GM12875 (cell line): Measurements from ENCODE around the gene EED.

Experiments used
- H3K4me3 ChIP-seq: one replicate; pipeline ENCODE4 v1.5.1; 2011; ENCODE audit warnings: low read depth, low read length, control low read depth
- TF ChIP-seq, protein P1 (sequence below): IDR thresholded peaks from 2 replicates; pipeline ENCODE4 v1.5.1; 2011; ENCODE audit warnings: low read depth, mild to moderate bottlenecking, control low read depth, inconsistent platforms, low read length, moderate library complexity, borderline replicate concordance; ENCODE audit not compliant: insufficient read depth

The EED gene

DNA sequence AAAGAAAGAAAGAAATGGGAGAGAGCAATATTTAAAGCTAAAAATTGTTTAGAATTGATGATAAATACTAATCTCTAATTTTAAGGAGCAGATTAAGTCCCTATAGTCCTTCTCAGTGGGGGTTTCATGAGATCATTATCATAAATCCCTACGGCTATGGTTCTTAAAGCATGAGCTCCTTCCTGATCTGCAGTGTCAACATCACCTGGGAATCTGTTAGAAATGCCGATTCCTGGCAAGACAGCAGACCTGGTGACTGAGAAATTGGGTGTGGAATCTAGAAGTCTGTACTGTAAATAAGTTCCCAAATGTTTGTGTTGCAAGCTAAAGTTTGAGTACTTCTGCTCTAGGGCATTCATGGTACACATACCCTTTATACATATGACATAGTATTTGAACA, 70.1 kb downstream of the EED start:
- no peak overlapping the region for H3K4me3 ChIP-seq
- TF ChIP-seq, protein P1, sequence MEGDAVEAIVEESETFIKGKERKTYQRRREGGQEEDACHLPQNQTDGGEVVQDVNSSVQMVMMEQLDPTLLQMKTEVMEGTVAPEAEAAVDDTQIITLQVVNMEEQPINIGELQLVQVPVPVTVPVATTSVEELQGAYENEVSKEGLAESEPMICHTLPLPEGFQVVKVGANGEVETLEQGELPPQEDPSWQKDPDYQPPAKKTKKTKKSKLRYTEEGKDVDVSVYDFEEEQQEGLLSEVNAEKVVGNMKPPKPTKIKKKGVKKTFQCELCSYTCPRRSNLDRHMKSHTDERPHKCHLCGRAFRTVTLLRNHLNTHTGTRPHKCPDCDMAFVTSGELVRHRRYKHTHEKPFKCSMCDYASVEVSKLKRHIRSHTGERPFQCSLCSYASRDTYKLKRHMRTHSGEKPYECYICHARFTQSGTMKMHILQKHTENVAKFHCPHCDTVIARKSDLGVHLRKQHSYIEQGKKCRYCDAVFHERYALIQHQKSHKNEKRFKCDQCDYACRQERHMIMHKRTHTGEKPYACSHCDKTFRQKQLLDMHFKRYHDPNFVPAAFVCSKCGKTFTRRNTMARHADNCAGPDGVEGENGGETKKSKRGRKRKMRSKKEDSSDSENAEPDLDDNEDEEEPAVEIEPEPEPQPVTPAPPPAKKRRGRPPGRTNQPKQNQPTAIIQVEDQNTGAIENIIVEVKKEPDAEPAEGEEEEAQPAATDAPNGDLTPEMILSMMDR: no peak
